OCI-LY3 (cell line): Measurements from ENCODE around the gene PIRT.

Source experiments
- H2AFZ ChIP-seq: fragments of 200-600, 300-600 bp; shearing (Covaris generic); 2 replicates; pipeline ENCODE4 v1.6.0; 2014; ENCODE audit warnings: antibody characterized with exemption, low read depth, low read length
- H3K27ac ChIP-seq: fragments of 200-600, 300-600 bp; sonication (generic); 2 replicates; pipeline ENCODE4 v1.5.1; 2014; ENCODE audit warnings: mild to moderate bottlenecking, low read length, moderate library complexity, mixed read lengths
- H3K27me3 ChIP-seq: fragments of 200-600, 300-600 bp; sonication (generic); 2 replicates; pipeline ENCODE4 v1.6.1; 2014; ENCODE audit warnings: low read depth, low read length, mixed read lengths
- H3K36me3 ChIP-seq: fragments of 200-600, 300-600 bp; sonication (generic); replicated peaks from 2 replicates; pipeline ENCODE3; 2014; ENCODE audit warnings: low read depth, low read length, mixed read lengths
- H3K4me1 ChIP-seq: fragments of 300-600, 200-600 bp; sonication (generic); 2 replicates; pipeline ENCODE4 v1.6.1; 2014; ENCODE audit warnings: low read length, mixed read lengths
- H3K4me2 ChIP-seq: fragments of 200-600, 300-600 bp; sonication (generic); 2 replicates; pipeline ENCODE4 v1.6.1; 2014; ENCODE audit warnings: low read length, mixed read lengths
- H3K4me3 ChIP-seq: fragments of 300-600, 200-600 bp; sonication (generic); 2 replicates; pipeline ENCODE4 v1.5.1; 2014; ENCODE audit warnings: antibody characterized with exemption, mild to moderate bottlenecking, low read length, moderate library complexity
- H3K79me2 ChIP-seq: fragments of 300-600, 200-600 bp; shearing (Covaris generic); 2 replicates; pipeline ENCODE4 v1.6.1; 2014; ENCODE audit warnings: mild to moderate bottlenecking, low read length, mixed read lengths
- H3K9ac ChIP-seq: fragments of 300-600, 200-600 bp; shearing (Covaris generic); 2 replicates; pipeline ENCODE4 v1.6.0; 2014; ENCODE audit warnings: mild to moderate bottlenecking, low read length, moderate library complexity
- H3K9me3 ChIP-seq: fragments of 200-600, 300-600 bp; shearing (Covaris generic); 2 replicates; pipeline ENCODE4 v1.6.1; 2014; ENCODE audit warnings: low read length, mixed read lengths; ENCODE audit not compliant: insufficient read depth
- H4K20me1 ChIP-seq: fragments of 200-600, 300-600 bp; sonication (generic); 2 replicates; pipeline ENCODE4 v1.6.1; 2016; ENCODE audit warnings: low read length, mixed read lengths; ENCODE audit not compliant: insufficient read depth
- EZH2phosphoT487 ChIP-seq: fragments of 200-600 bp; shearing (Covaris generic); IDR thresholded peaks from 2 replicates; pipeline ENCODE4 v1.6.1; 2018; ENCODE audit warnings: antibody characterized with exemption, mixed run types, low read depth
- TF ChIP-seq, protein P1 (sequence below): fragments of 200-600, 300-600 bp; sonication (generic); IDR thresholded peaks from 2 replicates; pipeline ENCODE4 v1.5.1; 2014; ENCODE audit warnings: antibody characterized with exemption, low read length, low read depth

The PIRT gene

DNA sequence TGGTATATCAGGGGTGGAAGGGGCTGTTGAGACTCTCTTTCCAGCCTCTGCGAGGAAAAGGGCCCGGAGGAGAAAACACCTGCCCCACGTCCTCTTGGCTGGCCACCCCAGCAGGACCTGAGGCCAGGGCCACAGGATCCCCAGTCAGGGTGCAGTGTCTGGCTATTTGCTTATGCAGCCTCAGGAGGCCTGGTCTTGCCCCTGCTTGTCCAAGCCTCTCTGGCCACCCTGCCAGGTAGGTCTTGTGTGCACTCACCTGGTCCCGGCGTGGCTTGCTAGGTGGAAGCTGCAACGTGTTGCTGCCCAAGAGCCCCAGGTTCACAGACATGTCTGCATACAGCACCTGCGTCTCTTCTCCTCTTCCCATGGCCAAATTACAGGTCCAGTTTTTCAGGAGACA lies 34.5 kb downstream of the PIRT start:
- H3K27ac ChIP-seq: no peak overlapping the region
- no peak overlapping the region for H3K9ac ChIP-seq
- no peaks in the 10 kb centered on the region for H3K36me3 ChIP-seq
- H3K9me3 ChIP-seq: no peaks in the 10 kb centered on the region
- H4K20me1 ChIP-seq: no peaks in the 10 kb centered on the region
- H3K27me3 ChIP-seq: no peaks in the 10 kb centered on the region
- H3K79me2 ChIP-seq: no peaks in the 10 kb centered on the region
- H3K4me3 ChIP-seq: no peak overlapping the region
- no peak overlapping the region for H2AFZ ChIP-seq
- no peak overlapping the region for H3K4me2 ChIP-seq
- H3K4me1 ChIP-seq: no peaks in the 10 kb centered on the region
- TF ChIP-seq EZH2phosphoT487: no peak
- TF ChIP-seq, protein P1, sequence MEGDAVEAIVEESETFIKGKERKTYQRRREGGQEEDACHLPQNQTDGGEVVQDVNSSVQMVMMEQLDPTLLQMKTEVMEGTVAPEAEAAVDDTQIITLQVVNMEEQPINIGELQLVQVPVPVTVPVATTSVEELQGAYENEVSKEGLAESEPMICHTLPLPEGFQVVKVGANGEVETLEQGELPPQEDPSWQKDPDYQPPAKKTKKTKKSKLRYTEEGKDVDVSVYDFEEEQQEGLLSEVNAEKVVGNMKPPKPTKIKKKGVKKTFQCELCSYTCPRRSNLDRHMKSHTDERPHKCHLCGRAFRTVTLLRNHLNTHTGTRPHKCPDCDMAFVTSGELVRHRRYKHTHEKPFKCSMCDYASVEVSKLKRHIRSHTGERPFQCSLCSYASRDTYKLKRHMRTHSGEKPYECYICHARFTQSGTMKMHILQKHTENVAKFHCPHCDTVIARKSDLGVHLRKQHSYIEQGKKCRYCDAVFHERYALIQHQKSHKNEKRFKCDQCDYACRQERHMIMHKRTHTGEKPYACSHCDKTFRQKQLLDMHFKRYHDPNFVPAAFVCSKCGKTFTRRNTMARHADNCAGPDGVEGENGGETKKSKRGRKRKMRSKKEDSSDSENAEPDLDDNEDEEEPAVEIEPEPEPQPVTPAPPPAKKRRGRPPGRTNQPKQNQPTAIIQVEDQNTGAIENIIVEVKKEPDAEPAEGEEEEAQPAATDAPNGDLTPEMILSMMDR: no peak

- H3K79me2 ChIP-seq: no peaks in the 10 kb centered on the region
- H4K20me1 ChIP-seq: no peaks in the 10 kb centered on the region
- no peak for TF ChIP-seq EZH2phosphoT487
- TF ChIP-seq, protein P1: no peak
- H3K36me3 ChIP-seq: no peaks in the 10 kb centered on the region
- no peaks in the 10 kb centered on the region for H3K27me3 ChIP-seq
- no peaks in the 10 kb centered on the region for H3K9me3 ChIP-seq
- no peaks in the 10 kb centered on the region for H3K4me1 ChIP-seq
- no peak overlapping the region for H3K4me3 ChIP-seq
- no peak overlapping the region for H3K27ac ChIP-seq
- H3K4me2 ChIP-seq: no peak overlapping the region
- H2AFZ ChIP-seq: no peak overlapping the region
- H3K9ac ChIP-seq: no peak overlapping the region
Measured at GRCh38 chr17:10802496-10803284, 35.2 kb downstream of the PIRT start.

- Histone ChIP-seq H3K4me1 (no peaks in the 10 kb centered on the region), H3K9ac (no peak overlapping the region), H3K27me3 (no peaks in the 10 kb centered on the region), H3K79me2 (no peaks in the 10 kb centered on the region), H3K36me3 (no peaks in the 10 kb centered on the region), H2AFZ (no peak overlapping the region), H3K9me3 (no peaks in the 10 kb centered on the region), H4K20me1 (no peaks in the 10 kb centered on the region), H3K27ac (no peak overlapping the region), H3K4me3 (no peak overlapping the region), H3K4me2 (no peak overlapping the region)
- TF ChIP-seq, protein P1: no peak
- no peak for TF ChIP-seq EZH2phosphoT487
Measured at GRCh38 chr17:10799407-10799806, 38.5 kb downstream of the PIRT start.

- Histone ChIP-seq H3K4me2 (no peak overlapping the region), H3K27ac (no peak overlapping the region), H3K4me1 (no peaks in the 10 kb centered on the region), H3K36me3 (no peaks in the 10 kb centered on the region), H3K79me2 (no peaks in the 10 kb centered on the region), H3K9me3 (no peaks in the 10 kb centered on the region), H2AFZ (no peak overlapping the region), H3K27me3 (no peaks in the 10 kb centered on the region), H3K9ac (no peak overlapping the region), H4K20me1 (no peaks in the 10 kb centered on the region), H3K4me3 (no peak overlapping the region)
- TF ChIP-seq, protein P1: no peak
- no peak for TF ChIP-seq EZH2phosphoT487
Measured at GRCh38 chr17:10798910-10799309, 39.0 kb downstream of the PIRT start.
